GM12864 (cell line): Measurements from ENCODE around the gene FIGNL1.
"Not testable (repeated sequence)": the region's sequence is repeated elsewhere in the genome, so short reads cannot be mapped to it uniquely, and the experiment has no call there.

ENCODE experiments used
- DNase-seq: peaks from one replicate; pipeline ENCODE4 v3.0.0-alpha.2; 2011; ENCODE audit warnings: low read depth
- H3K4me3 ChIP-seq: 2 replicates; pipeline ENCODE4 v1.5.1; 2011; ENCODE audit warnings: mild to moderate bottlenecking, low read depth, low read length, control low read depth
- CTCF ChIP-seq: IDR thresholded peaks from 2 replicates; pipeline ENCODE4 v1.5.1; 2011; ENCODE audit warnings: low read depth, mild to moderate bottlenecking, moderate library complexity, low read length, control low read depth, inconsistent platforms; ENCODE audit errors: missing control alignments

The FIGNL1 gene

GRCh38 chr7:50463035-50463434 is 12.9 kb upstream of the FIGNL1 start:
- no peak for TF ChIP-seq CTCF
- DNase-seq: no peak
- H3K4me3 ChIP-seq: no peak overlapping the region

GRCh38 chr7:50462361-50462760 is 12.2 kb upstream of the FIGNL1 start:
- DNase-seq: no peak
- TF ChIP-seq CTCF: no peak
- no peak overlapping the region for H3K4me3 ChIP-seq

GRCh38 chr7:50461695-50462094 is 11.5 kb upstream of the FIGNL1 start:
- no peak overlapping the region for H3K4me3 ChIP-seq
- DNase-seq: no peak
- no peak for TF ChIP-seq CTCF

- DNase-seq: not testable (repeated sequence)
These were observed 9.0 kb upstream of the FIGNL1 start for GRCh38 chr7:50459183-50459582.

GRCh38 chr7:50458651-50459050 is 8.5 kb upstream of the FIGNL1 start:
- not testable (repeated sequence) for DNase-seq, H3K4me3 ChIP-seq

More at GRCh38 chr7:50459183-50459582, 9.0 kb upstream of the FIGNL1 start:
- H3K4me3 ChIP-seq: not testable (repeated sequence)

GRCh38 chr7:50456371-50457123 is 6.4 kb upstream of the FIGNL1 start:
- DNase-seq: no peak
- no peak for TF ChIP-seq CTCF
- H3K4me3 ChIP-seq: no peak overlapping the region

- DNase-seq: no peak
- TF ChIP-seq CTCF: no peak
- no peak overlapping the region for H3K4me3 ChIP-seq
These were observed 5.5 kb upstream of the FIGNL1 start for GRCh38 chr7:50455658-50456057.

- no peak for TF ChIP-seq CTCF
- H3K4me3 ChIP-seq: no peak overlapping the region
- DNase-seq: no peak
These were observed 4.8 kb upstream of the FIGNL1 start for GRCh38 chr7:50454968-50455367.
